A549 (cell line): Measurements from ENCODE around the gene TUBA4A.
A peak's percentile ranks its signal among the peaks of the same experiment; 100 is the strongest.

Experiments used
- BHLHE40 ChIP-seq: IDR thresholded peaks from 2 replicates; pipeline ENCODE4 v1.6.1; 2012; ENCODE audit warnings: low read depth, low read length, inconsistent platforms
- CBX2 ChIP-seq: fragments of 200-600 bp; sonication (generic); IDR thresholded peaks from 2 replicates; pipeline ENCODE4 v1.6.1; 2016; ENCODE audit warnings: low read depth, mild to moderate bottlenecking, borderline replicate concordance
- CHD4 ChIP-seq: fragments of 200-600 bp; sonication (generic); IDR thresholded peaks from 2 replicates; pipeline ENCODE4 v1.6.1; 2016; ENCODE audit warnings: antibody characterized with exemption, mild to moderate bottlenecking, borderline replicate concordance
- CTCF ChIP-seq: fragments of >200 bp; sonication (Bioruptor Twin); formaldehyde crosslinking; IDR thresholded peaks from 3 replicates; pipeline ENCODE4 v1.5.1; 2016
- MYC ChIP-seq: IDR thresholded peaks from 2 replicates; pipeline ENCODE4 v1.6.1; 2012; ENCODE audit warnings: mild to moderate bottlenecking, inconsistent platforms, low read length, improper control_type of control experiment, borderline replicate concordance
- PBX3 ChIP-seq: IDR thresholded peaks from 2 replicates; pipeline ENCODE4 v1.6.1; 2012
- POLR2A ChIP-seq: IDR thresholded peaks from 2 replicates; pipeline ENCODE4 v1.6.1; 2012; ENCODE audit warnings: mild to moderate bottlenecking, low read length
- REST ChIP-seq: fragments of 200-600 bp; sonication (generic); IDR thresholded peaks from 2 replicates; pipeline ENCODE4 v1.6.1; 2016; ENCODE audit warnings: antibody characterized with exemption, mild to moderate bottlenecking, moderate library complexity

- TF ChIP-seq CBX2: no peak
- TF ChIP-seq POLR2A: no peak; the same call in 1 of the 2 replicates
- no peak for TF ChIP-seq MYC
- no peak for TF ChIP-seq BHLHE40
- TF ChIP-seq CTCF: no peak
- no peak for TF ChIP-seq REST
- 0 out of 2 replicates have a peak, but pooled peaks have one; percentile 30 for TF ChIP-seq PBX3
- no peak for TF ChIP-seq CHD4
These were observed 5.8 kb downstream of the TUBA4A start for GRCh38 chr2:219247678-219248642.
